Measurements from ENCODE around the gene IGSF23. TPM values are rescaled to one million over a fixed set of nuclear protein-coding genes. Genes with fewer than 3 reads are reported as not detected.

The IGSF23 gene
- total RNA-seq, 1 donor from 2014 or later = not detected

- H3K27me3 Mint-ChIP-seq = peaks cover 30% of the 10 kb centered on the region
- H3K9me3 Mint-ChIP-seq = no peaks in the 10 kb centered on the region
- no peak overlapping the region for H3K4me3 Mint-ChIP-seq
- H3K36me3 Mint-ChIP-seq = no peaks in the 10 kb centered on the region
- no peaks in the 10 kb centered on the region for H3K4me1 Mint-ChIP-seq (ENCODE audit: unreplicated experiment)
- TF ChIP-seq, protein P1, sequence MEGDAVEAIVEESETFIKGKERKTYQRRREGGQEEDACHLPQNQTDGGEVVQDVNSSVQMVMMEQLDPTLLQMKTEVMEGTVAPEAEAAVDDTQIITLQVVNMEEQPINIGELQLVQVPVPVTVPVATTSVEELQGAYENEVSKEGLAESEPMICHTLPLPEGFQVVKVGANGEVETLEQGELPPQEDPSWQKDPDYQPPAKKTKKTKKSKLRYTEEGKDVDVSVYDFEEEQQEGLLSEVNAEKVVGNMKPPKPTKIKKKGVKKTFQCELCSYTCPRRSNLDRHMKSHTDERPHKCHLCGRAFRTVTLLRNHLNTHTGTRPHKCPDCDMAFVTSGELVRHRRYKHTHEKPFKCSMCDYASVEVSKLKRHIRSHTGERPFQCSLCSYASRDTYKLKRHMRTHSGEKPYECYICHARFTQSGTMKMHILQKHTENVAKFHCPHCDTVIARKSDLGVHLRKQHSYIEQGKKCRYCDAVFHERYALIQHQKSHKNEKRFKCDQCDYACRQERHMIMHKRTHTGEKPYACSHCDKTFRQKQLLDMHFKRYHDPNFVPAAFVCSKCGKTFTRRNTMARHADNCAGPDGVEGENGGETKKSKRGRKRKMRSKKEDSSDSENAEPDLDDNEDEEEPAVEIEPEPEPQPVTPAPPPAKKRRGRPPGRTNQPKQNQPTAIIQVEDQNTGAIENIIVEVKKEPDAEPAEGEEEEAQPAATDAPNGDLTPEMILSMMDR (conservative IDR thresholded peaks at IDR 0.05) = no peak
- no peak overlapping the region for H3K27ac Mint-ChIP-seq
- DNase-seq (ENCODE audit: extremely low spot score, unreplicated experiment) = no peak
Observed at GRCh38 chr19:44603201-44603945, 10.0 kb upstream of the IGSF23 start.

DNA sequence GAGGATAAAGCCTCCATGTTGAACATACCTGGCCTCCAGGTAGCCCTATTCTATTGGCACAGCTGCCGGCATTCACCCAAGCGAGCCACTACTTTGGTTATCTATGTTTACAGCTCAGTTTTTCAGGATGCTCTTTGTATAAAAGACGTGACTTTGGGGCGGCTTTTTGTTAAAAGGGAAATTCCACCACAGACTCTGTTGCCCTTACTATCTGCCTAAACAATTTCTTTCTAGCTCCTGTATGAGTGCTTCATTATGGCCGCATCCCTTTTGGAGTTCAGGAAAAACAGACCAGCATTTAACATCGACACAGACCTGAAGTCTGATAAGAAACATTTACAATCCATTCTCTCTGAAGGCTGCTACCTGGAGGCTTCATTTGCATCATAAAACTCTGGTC lies 9.1 kb upstream of the IGSF23 start:
- no peaks in the 10 kb centered on the region for H3K9me3 Mint-ChIP-seq
- no peak overlapping the region for H3K27ac Mint-ChIP-seq
- no peak for DNase-seq (ENCODE audit: extremely low spot score, unreplicated experiment)
- H3K4me3 Mint-ChIP-seq = no peak overlapping the region
- no peaks in the 10 kb centered on the region for H3K36me3 Mint-ChIP-seq
- TF ChIP-seq, protein P1 (conservative IDR thresholded peaks at IDR 0.05) = no peak
- H3K4me1 Mint-ChIP-seq (ENCODE audit: unreplicated experiment) = no peaks in the 10 kb centered on the region
- H3K27me3 Mint-ChIP-seq = peaks cover 30% of the 10 kb centered on the region

GRCh38 chr19:44605547-44605946 lies 7.8 kb upstream of the IGSF23 start:
- Mint-ChIP-seq H3K4me3 (no peak overlapping the region), H3K4me1 (ENCODE audit: unreplicated experiment) (no peaks in the 10 kb centered on the region), H3K36me3 (no peaks in the 10 kb centered on the region), H3K9me3 (no peaks in the 10 kb centered on the region), H3K27me3 (peaks cover 21% of the 10 kb centered on the region), H3K27ac (no peak overlapping the region)
- TF ChIP-seq, protein P1 (conservative IDR thresholded peaks at IDR 0.05) = no peak
- no peak for DNase-seq (ENCODE audit: extremely low spot score, unreplicated experiment)

GRCh38 chr19:44607049-44607448 lies 6.3 kb upstream of the IGSF23 start:
- H3K4me3 Mint-ChIP-seq = no peak overlapping the region
- H3K27ac Mint-ChIP-seq = no peak overlapping the region

DNA sequence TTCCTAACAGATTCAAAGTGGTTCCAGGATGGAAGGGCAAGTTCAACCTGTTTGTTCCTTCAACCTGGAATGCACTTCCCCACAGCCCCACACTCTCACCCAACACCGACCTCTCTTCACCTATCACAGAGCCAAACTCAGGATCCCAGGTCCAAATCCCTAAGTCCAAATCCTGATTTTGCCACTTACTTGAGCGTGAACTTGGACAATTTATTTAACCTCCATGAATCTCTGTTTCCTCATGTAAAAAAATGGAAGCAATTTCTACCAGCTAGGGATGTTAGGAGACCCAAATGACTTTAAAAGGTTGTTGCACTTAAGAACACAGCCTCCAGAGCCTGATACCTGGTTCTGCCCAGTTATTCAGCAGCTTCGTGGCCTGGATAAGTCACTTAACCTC lies 5.4 kb upstream of the IGSF23 start:
- H3K27me3 Mint-ChIP-seq = peaks cover 13% of the 10 kb centered on the region
- no peak overlapping the region for H3K27ac Mint-ChIP-seq
- DNase-seq (ENCODE audit: extremely low spot score, unreplicated experiment) = no peak
- H3K36me3 Mint-ChIP-seq = no peaks in the 10 kb centered on the region
- no peaks in the 10 kb centered on the region for H3K4me1 Mint-ChIP-seq (ENCODE audit: unreplicated experiment)
- TF ChIP-seq, protein P1 (conservative IDR thresholded peaks at IDR 0.05) = no peak
- no peak overlapping the region for H3K4me3 Mint-ChIP-seq
- no peaks in the 10 kb centered on the region for H3K9me3 Mint-ChIP-seq

More at GRCh38 chr19:44607049-44607448, 6.3 kb upstream of the IGSF23 start:
- Mint-ChIP-seq H3K36me3 (no peaks in the 10 kb centered on the region), H3K4me1 (ENCODE audit: unreplicated experiment) (no peaks in the 10 kb centered on the region), H3K9me3 (no peaks in the 10 kb centered on the region), H3K27me3 (peaks cover 13% of the 10 kb centered on the region)
- no peak for DNase-seq (ENCODE audit: extremely low spot score, unreplicated experiment)
- TF ChIP-seq, protein P1 (conservative IDR thresholded peaks at IDR 0.05) = no peak

Data from type B pancreatic cell (in vitro differentiated cells).